Measurements from ENCODE around the gene HTR1B.

Gene HTR1B

DNA sequence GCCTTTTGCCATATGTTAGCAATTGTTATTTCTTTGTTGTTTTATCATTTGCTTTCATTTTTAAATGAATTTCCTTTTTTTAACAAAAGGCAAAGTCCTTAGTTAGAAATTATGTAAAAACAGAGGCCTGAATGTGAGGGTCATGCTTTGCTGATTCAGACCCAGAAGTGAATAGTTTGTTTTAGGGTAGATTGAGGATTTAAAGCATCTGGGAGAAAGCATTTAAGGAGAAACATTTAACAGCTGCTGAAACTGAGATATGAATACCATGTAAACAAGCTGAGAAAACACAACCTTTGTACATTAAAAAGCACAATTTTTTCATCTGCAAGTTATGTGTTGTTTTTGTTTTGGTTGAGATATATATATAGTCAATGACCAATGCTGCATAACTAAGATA, 8.0 kb downstream of the HTR1B start:
- no peak for FAIRE-seq

- FAIRE-seq, result no peak
Measured at GRCh38 chr6:77454386-77454785, 8.9 kb downstream of the HTR1B start.

DNA sequence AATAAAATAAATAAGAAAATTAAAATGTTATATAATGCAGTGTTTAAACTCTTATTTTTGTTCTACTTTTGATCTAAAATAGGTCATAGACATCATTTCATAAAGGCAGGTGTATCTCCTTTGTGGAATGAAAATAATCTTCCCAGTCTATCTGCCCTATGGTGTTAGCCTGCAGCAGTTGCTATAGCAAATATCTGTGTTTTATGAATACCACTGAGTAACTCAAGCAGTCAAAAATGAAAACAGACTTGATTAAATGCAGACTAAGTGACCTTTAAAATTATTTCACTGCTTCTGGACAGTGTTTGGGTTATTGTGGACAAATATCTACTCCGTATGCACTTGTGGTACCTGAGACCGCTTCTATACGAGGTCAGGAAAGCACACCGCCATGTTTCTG, 11.8 kb downstream of the HTR1B start:
- no peak for FAIRE-seq

GRCh38 chr6:77450924-77451323, 12.4 kb downstream of the HTR1B start:
- FAIRE-seq, result no peak

DNA sequence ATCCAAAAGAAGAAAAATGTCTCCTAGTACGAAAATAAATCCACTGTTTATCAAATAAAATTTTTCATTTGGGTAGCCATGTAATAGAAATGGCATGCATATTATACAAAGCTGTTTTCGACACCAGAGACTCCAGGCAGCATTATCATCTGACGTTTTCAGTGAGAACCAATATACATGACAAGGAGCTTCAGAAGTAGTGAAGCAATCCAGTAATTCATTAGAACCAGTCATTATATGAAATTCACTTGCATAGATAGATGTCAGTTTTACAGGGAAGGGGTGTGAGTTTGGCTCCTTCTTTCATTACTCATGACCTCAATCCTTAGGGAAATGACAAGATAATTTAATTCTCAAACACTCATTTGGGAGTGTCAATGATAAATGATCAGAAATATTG, 14.7 kb downstream of the HTR1B start:
- FAIRE-seq, result no peak

GRCh38 chr6:77447254-77447653, 16.0 kb downstream of the HTR1B start:
- no peak for FAIRE-seq

GRCh38 chr6:77446249-77446648, 17.0 kb downstream of the HTR1B start:
- FAIRE-seq, result no peak

DNA sequence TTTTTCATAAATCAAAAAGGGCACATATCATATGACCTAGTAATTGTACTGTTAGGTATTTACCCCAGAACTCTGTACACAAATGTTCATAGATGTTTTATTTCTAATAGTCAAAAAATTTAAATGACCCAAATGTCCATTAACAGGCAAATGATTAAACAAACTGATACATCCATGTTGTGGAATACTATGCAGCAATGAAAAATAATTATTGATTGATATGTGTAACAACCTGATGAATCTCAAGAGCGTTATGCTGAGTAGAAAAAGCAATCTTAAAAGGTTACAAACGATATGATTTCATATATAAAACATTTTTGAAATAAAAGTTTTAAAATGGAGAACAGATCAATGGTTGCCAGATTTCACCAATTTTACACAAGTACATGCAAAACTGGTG, 18.1 kb downstream of the HTR1B start:
- FAIRE-seq, result no peak

- no peak for FAIRE-seq
Measured at GRCh38 chr6:77440206-77440976, 22.9 kb downstream of the HTR1B start.

- no peak for FAIRE-seq
Measured at GRCh38 chr6:77433888-77434287, 29.4 kb downstream of the HTR1B start.

DNA sequence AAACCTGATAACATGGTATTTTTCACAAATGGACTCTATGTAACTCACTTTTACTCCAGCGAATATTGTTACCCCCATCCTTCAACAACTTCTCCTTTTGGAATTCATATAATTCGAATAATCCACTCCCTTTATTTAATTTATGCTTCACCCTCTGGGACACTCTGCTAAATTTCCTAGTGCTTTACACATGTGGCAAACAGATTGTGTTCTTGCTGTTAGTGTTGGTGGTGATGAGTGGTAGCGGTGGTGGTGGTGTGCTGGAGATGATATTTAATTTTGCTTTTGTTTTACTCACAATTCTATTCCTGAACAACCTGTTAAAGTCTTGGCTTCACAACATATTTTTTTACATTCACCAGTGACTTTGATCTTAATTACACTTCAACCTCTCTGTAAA, 32.8 kb downstream of the HTR1B start:
- FAIRE-seq, result no peak

GRCh38 chr6:77425671-77426070, 37.6 kb downstream of the HTR1B start:
- no peak for FAIRE-seq

GRCh38 chr6:77425216-77425615, 38.1 kb downstream of the HTR1B start:
- FAIRE-seq, result no peak

- no peak for FAIRE-seq
Measured at GRCh38 chr6:77424761-77425160, 38.5 kb downstream of the HTR1B start.

- no peak for FAIRE-seq
Measured at GRCh38 chr6:77416839-77417238, 46.5 kb downstream of the HTR1B start.

GRCh38 chr6:77415706-77416105, 47.6 kb downstream of the HTR1B start:
- FAIRE-seq, result no peak

All from colon (tissue), 2 donors.